HepG2 (cell line): ENCODE results near the gene NR2C1.

Experiments
- DR1 ChIP-seq: sonication (generic); formaldehyde crosslinking; IDR thresholded peaks from 2 replicates; pipeline ENCODE4 v1.8.0; 2021; ENCODE audit warnings: mild to moderate bottlenecking, missing genetic modification reagents, inconsistent platforms
- EZH2 ChIP-seq: conservative IDR thresholded peaks from 2 replicates; pipeline ENCODE4 v1.6.1; 2012; ENCODE audit warnings: mild to moderate bottlenecking, low read depth, low read length, moderate library complexity
- FOXA3 ChIP-seq: IDR thresholded peaks from 2 replicates; pipeline ENCODE4 v1.6.1; 2016; ENCODE audit warnings: missing genetic modification reagents, missing compliant biosample characterization
- KMT2B ChIP-seq: IDR thresholded peaks from 2 replicates; pipeline ENCODE4 v1.6.1; 2016; ENCODE audit warnings: missing genetic modification reagents, missing compliant biosample characterization
- POLR2AphosphoS5 ChIP-seq: IDR thresholded peaks from 2 replicates; pipeline ENCODE4 v1.6.1; 2012; ENCODE audit warnings: low read depth, low read length
- RAD21 ChIP-seq: fragments of 450-650 bp; formaldehyde crosslinking; IDR thresholded peaks from 2 replicates; pipeline ENCODE4 v1.5.0; 2020; ENCODE audit warnings: mild to moderate bottlenecking
- ZBTB8A ChIP-seq: sonication (generic); formaldehyde crosslinking; IDR thresholded peaks from 2 replicates; pipeline ENCODE4 v1.4.0; 2020; ENCODE audit warnings: mild to moderate bottlenecking, low read depth, missing genetic modification reagents, borderline replicate concordance
- ZFP62 ChIP-seq: sonication (generic); formaldehyde crosslinking; IDR thresholded peaks from 2 replicates; pipeline ENCODE4 v1.4.0; 2020; ENCODE audit warnings: missing genetic modification reagents
- ZNF224 ChIP-seq: sonication (generic); formaldehyde crosslinking; IDR thresholded peaks from 2 replicates; pipeline ENCODE4 v1.5.0; 2020; ENCODE audit warnings: mild to moderate bottlenecking, missing genetic modification reagents
- ZSCAN31 ChIP-seq: sonication (generic); formaldehyde crosslinking; IDR thresholded peaks from 2 replicates; pipeline ENCODE4 v1.5.0; 2020; ENCODE audit warnings: low read depth, mild to moderate bottlenecking, missing genetic modification reagents
- TF ChIP-seq, protein P1 (sequence below): IDR thresholded peaks from 2 replicates; pipeline ENCODE4 v1.6.1; 2016
- TF ChIP-seq, protein P2 (sequence below): sonication (generic); formaldehyde crosslinking; IDR thresholded peaks from 2 replicates; pipeline ENCODE4 v1.8.1; 2023; ENCODE audit warnings: mild to moderate bottlenecking, missing genetic modification reagents, borderline replicate concordance
- TF ChIP-seq, protein P3 (sequence below): IDR thresholded peaks from 2 replicates; pipeline ENCODE4 v1.6.1; 2012; ENCODE audit warnings: inconsistent platforms

DNA sequence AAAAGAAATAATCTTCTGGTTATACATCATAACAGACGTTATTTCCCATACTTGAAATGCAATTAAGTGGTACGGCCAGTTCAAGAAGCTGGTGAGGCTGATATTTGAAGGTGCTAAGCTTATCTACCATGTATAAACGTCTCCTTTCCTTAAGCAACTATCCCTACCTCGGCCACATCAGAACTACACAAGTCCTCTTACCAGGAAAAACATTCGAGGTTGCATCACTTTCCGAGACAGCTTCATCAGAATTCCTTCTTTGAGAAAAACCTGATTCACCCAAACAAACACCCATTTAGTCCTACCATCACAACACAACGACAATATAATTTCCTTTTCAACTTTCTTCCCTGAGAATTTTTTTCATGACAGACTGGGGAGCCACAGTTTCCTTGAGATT is 33.9 kb upstream of the NR2C1 start:
- no peak for TF ChIP-seq RAD21 (CRISPR knock-in tag)
- no peak for TF ChIP-seq ZSCAN31 (CRISPR knock-in tag)
- TF ChIP-seq, protein P1, sequence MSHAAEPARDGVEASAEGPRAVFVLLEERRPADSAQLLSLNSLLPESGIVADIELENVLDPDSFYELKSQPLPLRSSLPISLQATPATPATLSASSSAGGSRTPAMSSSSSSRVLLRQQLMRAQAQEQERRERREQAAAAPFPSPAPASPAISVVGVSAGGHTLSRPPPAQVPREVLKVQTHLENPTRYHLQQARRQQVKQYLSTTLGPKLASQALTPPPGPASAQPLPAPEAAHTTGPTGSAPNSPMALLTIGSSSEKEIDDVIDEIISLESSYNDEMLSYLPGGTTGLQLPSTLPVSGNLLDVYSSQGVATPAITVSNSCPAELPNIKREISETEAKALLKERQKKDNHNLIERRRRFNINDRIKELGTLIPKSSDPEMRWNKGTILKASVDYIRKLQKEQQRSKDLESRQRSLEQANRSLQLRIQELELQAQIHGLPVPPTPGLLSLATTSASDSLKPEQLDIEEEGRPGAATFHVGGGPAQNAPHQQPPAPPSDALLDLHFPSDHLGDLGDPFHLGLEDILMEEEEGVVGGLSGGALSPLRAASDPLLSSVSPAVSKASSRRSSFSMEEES (CRISPR knock-in tag), result no peak
- TF ChIP-seq, protein P2, sequence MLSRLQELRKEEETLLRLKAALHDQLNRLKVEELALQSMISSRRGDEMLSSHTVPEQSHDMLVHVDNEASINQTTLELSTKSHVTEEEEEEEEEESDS (CRISPR knock-in tag), result no peak
- TF ChIP-seq ZFP62 (CRISPR knock-in tag), result no peak
- TF ChIP-seq ZNF224 (CRISPR knock-in tag), result no peak
- TF ChIP-seq, protein P3, sequence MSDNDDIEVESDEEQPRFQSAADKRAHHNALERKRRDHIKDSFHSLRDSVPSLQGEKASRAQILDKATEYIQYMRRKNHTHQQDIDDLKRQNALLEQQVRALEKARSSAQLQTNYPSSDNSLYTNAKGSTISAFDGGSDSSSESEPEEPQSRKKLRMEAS, result no peak
- TF ChIP-seq DR1 (CRISPR knock-in tag), result no peak
- TF ChIP-seq FOXA3 (CRISPR knock-in tag), result no peak
- no peak for TF ChIP-seq POLR2AphosphoS5
- TF ChIP-seq KMT2B (CRISPR knock-in tag), result no peak
- no peak for TF ChIP-seq ZBTB8A (CRISPR knock-in tag)
- no peak for TF ChIP-seq EZH2
